NCI-H446 (cell line): ENCODE measurements around the gene DDX11.
"Not testable (repeated sequence)": the region's sequence is repeated elsewhere in the genome, so short reads cannot be mapped to it uniquely, and the experiment has no call there.

Experiments
- DNase-seq, 2 experiments: peaks; one replicate each; lab custom pipeline; 2025; lab: John Stamatoyannopoulos, UW

DDX11 gene

DNA sequence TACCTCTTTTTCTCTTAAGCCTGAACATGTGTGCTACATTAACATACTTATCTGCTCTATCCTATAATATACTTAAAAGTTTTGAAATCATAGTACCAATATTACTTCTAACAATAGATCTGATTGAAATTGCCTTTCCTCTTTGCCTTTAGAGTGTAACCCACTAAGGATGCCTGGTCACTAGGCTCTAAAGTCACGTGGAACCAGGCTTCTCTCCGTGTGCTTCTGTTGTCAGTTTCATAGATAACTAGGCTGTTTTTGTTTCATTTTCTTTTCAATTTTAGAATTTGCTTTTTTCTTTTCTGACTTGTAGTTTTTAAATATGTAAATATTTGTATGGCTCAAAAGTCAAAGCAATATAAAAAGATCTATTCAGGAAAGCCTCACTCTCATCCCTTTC, 25.8 kb downstream of the DDX11 start:
- not testable (repeated sequence) for DNase-seq

- not testable (repeated sequence) for DNase-seq
Observed at GRCh38 chr12:31100503-31101208, 27.0 kb downstream of the DDX11 start.

- not testable (repeated sequence) for DNase-seq
Observed at GRCh38 chr12:31102125-31102524, 28.5 kb downstream of the DDX11 start.

DNA sequence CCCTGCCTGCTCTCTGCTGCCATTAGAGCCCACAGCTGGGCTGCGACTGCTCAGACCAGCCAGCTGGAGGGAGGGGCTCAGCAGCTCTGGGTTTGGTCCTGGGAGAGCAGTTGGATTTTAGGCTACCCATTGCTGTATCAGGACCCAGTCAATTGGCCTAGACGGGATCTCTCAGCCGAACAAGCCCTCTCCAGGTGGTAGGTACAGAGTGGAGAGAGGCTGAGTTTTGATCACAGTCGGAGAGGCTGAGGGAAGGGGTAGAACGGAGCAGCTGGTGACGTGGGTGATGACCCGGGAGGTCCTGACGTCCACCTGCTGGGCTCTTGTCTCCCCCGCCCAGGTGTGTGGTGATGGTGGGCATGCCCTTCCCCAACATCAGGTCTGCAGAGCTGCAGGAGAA, 28.9 kb downstream of the DDX11 start:
- not testable (repeated sequence) for DNase-seq

- DNase-seq: not testable (repeated sequence)
Observed at GRCh38 chr12:31103561-31103975, 29.9 kb downstream of the DDX11 start.

DNA sequence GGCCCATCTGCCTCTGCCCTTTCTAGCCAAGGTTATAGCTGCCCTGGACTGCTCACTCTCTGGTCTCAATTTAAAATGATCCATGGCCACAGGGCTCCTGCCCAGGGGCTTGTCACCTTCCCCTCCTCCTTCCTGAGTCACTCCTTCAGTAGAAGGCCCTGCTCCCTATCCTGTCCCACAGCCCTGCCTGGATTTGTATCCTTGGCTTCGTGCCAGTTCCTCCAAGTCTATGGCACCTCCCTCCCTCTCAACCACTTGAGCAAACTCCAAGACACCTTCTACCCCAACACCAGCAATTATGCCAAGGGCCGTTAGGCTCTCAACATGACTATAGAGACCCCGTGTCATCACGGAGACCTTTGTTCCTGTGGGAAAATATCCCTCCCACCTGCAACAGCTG, 30.6 kb downstream of the DDX11 start:
- not testable (repeated sequence) for DNase-seq

DNA sequence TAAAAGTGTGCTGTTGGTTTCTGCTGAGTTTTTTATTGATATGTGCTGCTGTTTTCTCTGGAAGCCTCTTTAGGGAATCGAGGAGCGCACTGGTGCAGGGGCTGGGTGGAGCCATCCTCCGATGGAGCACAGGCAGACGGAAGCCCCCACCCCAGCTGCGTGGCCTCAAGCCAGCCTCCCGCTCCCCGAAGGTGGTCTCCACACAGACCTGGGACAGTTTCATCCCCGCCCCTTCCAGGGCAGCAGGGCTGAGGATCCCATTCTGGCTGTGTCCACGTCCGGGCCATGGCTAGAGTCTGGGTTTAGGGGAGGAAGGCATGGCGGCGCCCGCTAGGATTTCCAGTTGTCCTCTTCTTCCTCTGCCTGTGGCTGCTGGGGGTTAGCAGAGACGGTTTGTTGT, 31.1 kb downstream of the DDX11 start:
- not testable (repeated sequence) for DNase-seq

DNA sequence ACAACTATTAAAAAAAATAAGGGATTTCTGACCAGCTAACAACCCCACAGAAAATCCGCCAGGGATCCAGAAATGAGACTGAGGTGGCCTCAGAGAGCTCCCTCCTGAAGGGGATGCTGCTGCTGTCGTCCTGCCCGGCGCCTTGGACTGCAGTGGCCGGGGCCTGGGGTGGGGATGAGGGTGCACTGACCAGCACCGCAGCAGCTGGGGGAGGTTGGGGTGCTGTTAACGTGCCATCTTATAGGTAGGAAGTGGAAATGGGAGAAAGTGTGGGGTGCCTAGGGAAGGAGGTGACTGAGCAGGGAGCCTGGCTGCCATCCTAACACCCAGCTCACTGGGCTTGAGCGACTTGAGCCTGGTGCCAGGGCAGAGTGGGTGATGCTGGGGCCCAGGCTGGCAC, 32.0 kb downstream of the DDX11 start:
- DNase-seq: no peak

- DNase-seq: no peak
Observed at GRCh38 chr12:31106101-31106803, 32.6 kb downstream of the DDX11 start.

GRCh38 chr12:31109773-31110172, 36.1 kb downstream of the DDX11 start:
- DNase-seq: not testable (repeated sequence)

DNA sequence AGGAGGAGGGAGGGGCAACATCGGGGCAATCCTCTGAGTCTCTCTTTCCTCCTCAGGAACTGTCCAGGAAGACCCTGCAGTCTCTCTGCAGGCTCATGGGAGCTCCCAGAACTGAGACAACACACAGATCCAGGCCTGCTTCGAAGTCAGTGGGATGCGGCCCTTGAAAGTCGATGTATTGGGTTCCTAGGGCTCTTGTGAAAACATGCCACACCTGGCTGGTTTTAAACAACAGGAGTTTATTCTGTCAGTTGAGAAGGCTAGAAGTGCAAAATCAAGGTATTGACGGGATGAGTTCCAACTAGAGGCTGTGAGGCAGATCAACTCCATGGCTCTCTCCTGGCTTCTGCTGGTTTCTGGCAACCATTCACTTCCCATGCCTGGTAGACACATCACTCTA, 36.6 kb downstream of the DDX11 start:
- not testable (repeated sequence) for DNase-seq

- DNase-seq: not testable (repeated sequence)
Observed at GRCh38 chr12:31115092-31115601, 41.5 kb downstream of the DDX11 start.

GRCh38 chr12:31116846-31117202, 43.2 kb downstream of the DDX11 start:
- not testable (repeated sequence) for DNase-seq

- peak; percentile 31 to 64 for DNase-seq
Observed at GRCh38 chr12:31117203-31118011, 43.7 kb downstream of the DDX11 start.

DNA sequence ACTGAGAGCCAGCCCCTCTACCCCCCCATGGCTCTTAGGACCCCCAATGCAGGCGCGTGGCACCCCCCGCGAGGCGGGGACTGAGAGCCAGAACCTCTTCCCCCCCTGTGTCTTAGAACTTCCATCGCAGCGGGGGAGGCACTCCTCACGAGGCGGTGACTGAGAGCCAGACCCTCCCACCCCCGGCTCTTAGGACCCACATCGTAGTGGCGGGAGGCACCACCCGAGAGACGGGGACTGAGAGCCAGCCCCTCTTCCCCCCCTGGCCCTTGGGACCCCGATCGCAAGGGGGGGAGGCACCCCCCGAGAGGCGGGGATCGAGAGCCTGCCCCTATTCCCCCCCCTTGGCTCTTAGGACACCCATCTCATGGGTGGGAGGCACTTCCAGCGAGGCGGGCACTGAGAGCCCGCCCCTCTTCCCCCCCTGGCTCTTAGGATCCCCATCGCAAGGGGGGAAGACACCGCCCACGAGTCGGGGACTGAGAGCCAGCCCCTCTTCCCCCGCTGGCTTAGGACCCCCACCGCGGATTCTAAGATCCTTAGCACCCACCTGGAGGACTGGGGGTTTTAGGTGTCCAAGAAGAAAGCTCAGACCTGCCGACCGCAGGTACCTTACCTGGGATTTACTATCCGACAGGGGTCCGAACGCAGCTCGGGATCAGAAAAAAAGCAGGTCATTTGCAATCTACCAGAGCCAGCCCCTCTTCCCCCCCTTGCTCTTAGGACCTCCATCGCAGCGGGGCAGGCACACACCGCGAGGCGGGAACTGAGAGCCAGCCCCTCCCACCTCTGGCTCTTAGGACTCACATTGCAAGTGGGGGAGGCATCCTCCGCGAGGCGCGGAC, 44.9 kb downstream of the DDX11 start:
- DNase-seq: no peak

DNA sequence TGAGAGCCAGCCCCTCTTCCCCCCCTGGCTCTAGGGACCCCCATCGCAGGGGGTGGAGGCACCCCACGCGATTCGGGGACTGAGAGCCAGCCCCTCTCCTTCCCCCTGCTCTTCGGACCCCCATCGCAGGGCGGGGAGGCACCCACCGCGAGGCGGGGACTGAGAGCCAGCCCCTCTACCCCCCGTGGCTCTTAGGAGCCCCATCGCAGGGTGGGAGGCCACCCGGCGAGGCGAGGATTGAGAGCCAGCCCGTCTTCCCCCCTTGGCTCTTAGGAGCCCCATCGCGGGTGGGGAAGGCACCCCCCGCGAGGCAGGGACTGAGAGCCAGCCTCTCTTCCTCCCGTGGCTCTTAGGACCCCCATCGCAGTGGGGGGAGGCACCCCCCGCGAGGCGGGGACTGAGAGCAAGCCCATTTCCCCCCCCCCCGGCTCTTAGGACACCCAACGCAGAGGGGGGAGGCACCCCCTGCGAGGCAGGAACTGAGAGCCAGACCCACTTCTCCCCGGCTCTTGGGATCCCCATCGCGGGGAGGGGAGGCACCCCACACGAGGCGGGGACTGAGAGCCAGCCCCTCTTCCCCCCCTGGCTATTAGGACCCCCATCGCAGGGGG, 45.6 kb downstream of the DDX11 start:
- DNase-seq: no peak

GRCh38 chr12:31119803-31120211, 46.1 kb downstream of the DDX11 start:
- DNase-seq: no peak

DNA sequence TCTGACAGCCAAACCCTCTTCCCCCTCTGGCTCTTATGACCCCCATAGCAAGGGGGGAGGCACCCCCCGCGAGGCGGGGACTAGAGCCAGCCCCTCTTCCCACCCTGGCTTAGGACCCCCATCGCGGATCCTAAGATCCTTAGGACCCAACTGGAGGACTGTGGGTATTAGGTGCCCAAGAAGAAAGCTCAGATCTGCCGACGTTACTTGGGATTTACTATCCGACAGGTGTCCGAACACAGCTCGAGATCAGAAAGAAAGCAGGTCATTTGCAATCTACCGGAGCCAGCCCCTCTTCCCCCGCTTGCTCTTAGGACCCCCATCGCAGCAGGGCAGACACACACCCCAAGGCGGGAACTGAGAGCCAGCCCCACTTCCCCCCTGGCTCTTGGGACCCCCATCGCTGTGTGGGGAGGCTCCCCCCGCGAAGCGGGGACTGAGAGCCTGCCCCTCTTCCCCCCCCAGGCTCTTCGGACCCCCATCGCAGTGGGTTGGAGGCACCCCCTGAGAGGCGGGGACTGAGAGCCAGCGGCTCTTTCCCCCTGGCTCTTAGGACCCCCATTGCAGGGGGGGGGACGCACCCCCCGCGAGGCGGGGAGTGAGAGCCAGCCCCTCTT, 46.8 kb downstream of the DDX11 start:
- DNase-seq: no peak

- DNase-seq: not testable (repeated sequence)
Observed at GRCh38 chr12:31121022-31121728, 47.5 kb downstream of the DDX11 start.

GRCh38 chr12:31122481-31122880, 48.8 kb downstream of the DDX11 start:
- no peak for DNase-seq
